Heart right ventricle (tissue), 16 donors: ENCODE data around the gene TRIM37. TPM values are rescaled to one million over a fixed set of nuclear protein-coding genes. Genes with fewer than 3 reads are reported as not detected.

Source experiments
- ATAC-seq, 8 donors: fragments of 200-7000 bp; cut with Tn5 transposase; one replicate each; pipeline ENCODE4 v1.9.1; 2020; ENCODE audit warnings: mild to moderate bottlenecking in 8 of 8, moderate library complexity in 8 of 8, moderate number of reproducible peaks in 1 of 8
- DNase-seq, 2 donors: peaks; one replicate each; pipeline ENCODE4 v3.0.0-alpha.2; 2020
- H3K27ac ChIP-seq, 10 donors: fragments of 200-600 bp; sonication (generic) in 2 of 10; one replicate each; pipeline versions ENCODE4 v1.5.0 to v1.8.0; 2020 to 2022; ENCODE audit warnings: mild to moderate bottlenecking in 3 of 10
- H3K27me3 ChIP-seq, 7 donors: fragments of 200-600 bp; one replicate each; pipeline ENCODE4 v1.8.0; 2021 to 2022; ENCODE audit warnings: mild to moderate bottlenecking in 2 of 7
- H3K36me3 ChIP-seq, 9 donors: fragments of 200-600 bp; sonication (generic) in 1 of 9; one replicate each; pipeline versions ENCODE4 v1.5.0 to v1.8.0; 2020 to 2022; ENCODE audit warnings: mild to moderate bottlenecking in 2 of 9
- H3K4me1 ChIP-seq, 9 donors: fragments of 200-600 bp; sonication (generic) in 1 of 9; one replicate each; pipeline versions ENCODE4 v1.5.0 to v1.8.0; 2020 to 2022; ENCODE audit warnings: mild to moderate bottlenecking in 4 of 9
- H3K4me3 ChIP-seq, 10 donors: fragments of 200-600 bp; sonication (generic) in 2 of 10; one replicate each; pipeline versions ENCODE4 v1.5.0 to v1.8.0; 2020 to 2022; ENCODE audit warnings: mild to moderate bottlenecking in 7 of 10, moderate library complexity in 2 of 10
- H3K9me3 ChIP-seq, 11 donors: fragments of 200-600 bp in 10 of 11; sonication (generic) in 2 of 11; one replicate each; pipeline versions ENCODE4 v1.5.0 to v1.8.0; 2013 to 2022; ENCODE audit warnings: mild to moderate bottlenecking in 2 of 11, control low read depth in 1 of 11, moderate library complexity in 1 of 11
- CTCF ChIP-seq, 9 donors: fragments of 200-600 bp; sonication (generic) in 2 of 9; IDR thresholded peaks; one replicate each; pipeline versions ENCODE4 v1.5.0 to v1.8.0; 2021 to 2022; ENCODE audit warnings: antibody characterized with exemption in 9 of 9, mild to moderate bottlenecking in 5 of 9, moderate library complexity in 1 of 9
- WGBS, 2 donors: extraction: QIAGEN DNeasy Blood & Tissue Kit; methylation state at CpG; one replicate each; pipeline ENCODE4 v1.1.7; 2013; ENCODE audit warnings: inconsistent platforms in 1 of 2; 5-methylcytosine and 5-hydroxymethylcytosine counted together
- intact Hi-C, 10 donors: fragments of 100-400 bp; cut with DNase I; formaldehyde crosslinking; loops; one replicate each; pipeline versions ENCODE4 v1.11.1 to v1.14.2; 2022
- microRNA-seq, 2 donors: library from miRNA; unstranded; fragments of <30 nt; microRNA quantifications; one replicate each; pipeline ENCODE4 v1.2.0, GENCODE V29; 2021
- polyA plus RNA-seq, 2 donors: library from polyadenylated mRNA; stranded (reverse); fragments of 200-250 nt; gene quantifications; one replicate each; pipeline ENCODE4 v1.2.3, GENCODE V29; 2013
- total RNA-seq, 10 donors: library from RNA; stranded (reverse); fragmentation: NEBNext Ultra II Directional in 3 of 10; extraction: Animal tissue kit (Norgen Biotek cat#: 25700) in 3 of 10; gene quantifications; one replicate each; pipeline versions ENCODE4 v1.2.1 to v1.2.4, GENCODE V29; 2021 to 2023
- donor health status: Arrhythmogenic right ventricular cardiomyopathy.
- donor health status: ischemic (EF 13 %, LVEDD 7.1; RV severe dilation, severe dysfunction).
- donor health status: healthy with polysubstance abuse.
- donor health status: DM: no; HTN: yes; CAD: no.
- donor health status: DM: no; HTN: no; CAD: no.
- donor health status: ischemic (EF 25% LVEDD 6.9; RV normal size, moderate dysfunction).
- donor health status: ischemic (EF 25% LVEDD 5.7; RV mildly dilated, moderate dysfunction).
- donor health status: healthy.
- donor health status: DM: yes; HTN: yes; CAD: no.
- donor health status: Ischemic cardiomyopathy.
- donor health status: ischemic (EF 35%, LVEDD 5.7; RV mildly dilated, moderate dysfunction).
- donor health status: nonischemic (EF 11% LVEDD 7.7; RV severe dilation, severe dysfunction).
- donor health status: DM: yes; HTN: yes; CAD: no.
- donor health status: PGD.
- donor health status: ischemic (EF 29% LVEDD 5.4; RV normal size, mild dysfunction).
- donor health status: nonischemic (EF 23%, LVEDD 6.1; RV moderate dilation, normal function).

The TRIM37 gene
- total and polyA plus RNA-seq, 12 donors, result 5.9 to 22.2 (median 17.5) TPM

GRCh38 chr17:58932956-58933355 lies 173.7 kb downstream of the TRIM37 start:
- intact Hi-C loops, result no loop called here
- Histone ChIP-seq H3K36me3 (no peaks in the 10 kb centered on the region), H3K9me3 (no peaks in the 10 kb centered on the region), H3K27me3 (no peaks in the 10 kb centered on the region), H3K27ac (no peak overlapping the region), H3K4me3 (no peak overlapping the region), H3K4me1 (no peaks in the 10 kb centered on the region)
- no peak for TF ChIP-seq CTCF (IDR thresholded peaks at IDR 0.05)
- WGBS, 2 donors, result 82 to 87% methylated on average over 3 of the region's 3 CpGs
- DNase-seq, result no peak
- no peak for ATAC-seq

Small RNA genes within 50 kb of the gene (microRNA-seq; reads per million reads assigned to microRNA genes)
- gene MIR301A (108 to 230 reads per million in 2 donors), gene MIR454 (2,238 to 2,259 reads per million in 2 donors)

Other genes with a start within 250 kb of the TRIM37 start
- gene SKA2, start 48.3 kb upstream of the TRIM37 start, total RNA-seq, result 10 to 100 TPM; 28.0 to 46.4 (median 35.6) TPM
- gene SKA2, start 48.3 kb upstream of the TRIM37 start, polyA plus RNA-seq, result 10 to 100 TPM; 29.2 to 34.0 TPM
- 1 to 10 TPM in 7 of 10 donors, under 1 TPM in 3; 0.61 to 6.9 (median 1.4) TPM for gene PRR11, start 48.9 kb upstream of the TRIM37 start, total RNA-seq
- under 1 TPM; 0.29 TPM for gene PRR11, start 48.9 kb upstream of the TRIM37 start, polyA plus RNA-seq
- gene SMG8, start 103.2 kb upstream of the TRIM37 start, total RNA-seq, result 10 to 100 TPM in 7 of 10 donors, 1 to 10 TPM in 3; 7.5 to 11.7 (median 10.5) TPM
- 1 to 10 TPM; 1.2 to 3.8 TPM for gene SMG8, start 103.2 kb upstream of the TRIM37 start, polyA plus RNA-seq
- gene GDPD1, start 113.6 kb upstream of the TRIM37 start, total RNA-seq, result 1 to 10 TPM; 1.3 to 4.8 (median 2.0) TPM
- gene GDPD1, start 113.6 kb upstream of the TRIM37 start, polyA plus RNA-seq, result 1 to 10 TPM in 1 of 2 donors, under 1 TPM in 1; 0.95 to 1.0 TPM
- 10 to 100 TPM; 12.0 to 57.1 (median 42.0) TPM for gene YPEL2, start 224.8 kb upstream of the TRIM37 start, total RNA-seq
- gene YPEL2, start 224.8 kb upstream of the TRIM37 start, polyA plus RNA-seq, result 10 to 100 TPM in 1 of 2 donors, 1 to 10 TPM in 1; 5.0 to 15.7 TPM